Activated CD4-positive, alpha-beta T cell treated with anti-CD3 and anti-CD28 coated beads for 24 hours (primary cell): ENCODE measurements around the gene OSBPL7.
"Not testable (repeated sequence)": the region's sequence is repeated elsewhere in the genome, so short reads cannot be mapped to it uniquely, and the experiment has no call there.

Experiments used
- DNase-seq, 2 donors: peaks; one replicate each; pipeline ENCODE4 v3.0.0-alpha.2; 2020; ENCODE audit warnings: low read depth in 2 of 2

OSBPL7 gene

DNA sequence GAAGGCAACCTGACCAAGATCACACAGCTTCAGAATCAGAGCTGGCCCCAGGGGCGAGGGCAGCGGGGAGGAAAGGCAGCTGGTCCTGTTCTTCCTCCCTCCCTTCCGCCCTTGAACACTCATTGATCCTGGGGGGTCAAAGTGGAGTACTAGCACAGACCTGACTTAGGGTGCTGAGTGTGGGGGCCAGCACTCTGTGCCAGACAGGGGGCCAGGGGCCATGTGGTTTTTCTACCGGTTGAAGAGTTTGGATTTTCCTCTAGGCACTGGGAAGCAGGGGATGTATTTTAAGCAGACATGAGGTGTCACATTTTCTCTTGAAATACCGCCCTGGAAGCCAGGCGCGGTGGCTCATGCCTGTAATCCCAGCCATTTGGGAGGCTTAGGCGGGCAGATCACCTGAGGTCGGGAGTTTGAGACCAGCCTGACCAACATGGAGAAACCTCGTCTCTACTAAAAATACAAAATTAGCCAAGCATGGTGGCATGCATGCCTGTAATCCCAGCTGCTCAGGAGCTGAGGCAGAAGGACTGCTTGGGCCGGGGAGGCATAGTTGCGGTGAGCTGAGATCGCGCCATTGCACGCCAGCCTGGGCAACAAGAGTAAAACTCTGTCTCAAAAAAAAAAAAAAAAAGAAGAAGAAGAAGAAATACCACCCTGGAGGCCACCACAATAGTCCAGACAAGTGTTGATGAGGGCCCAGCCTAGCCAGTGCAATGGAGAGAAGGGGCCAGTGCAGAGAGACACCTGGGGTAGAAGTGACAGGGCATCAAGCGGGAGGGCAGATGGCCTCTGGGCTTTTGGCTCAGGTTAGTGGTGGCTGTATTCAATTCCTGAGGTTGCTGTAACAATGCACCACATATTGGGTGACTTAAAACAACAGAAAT lies 15.3 kb downstream of the OSBPL7 start:
- DNase-seq = no peak

DNA sequence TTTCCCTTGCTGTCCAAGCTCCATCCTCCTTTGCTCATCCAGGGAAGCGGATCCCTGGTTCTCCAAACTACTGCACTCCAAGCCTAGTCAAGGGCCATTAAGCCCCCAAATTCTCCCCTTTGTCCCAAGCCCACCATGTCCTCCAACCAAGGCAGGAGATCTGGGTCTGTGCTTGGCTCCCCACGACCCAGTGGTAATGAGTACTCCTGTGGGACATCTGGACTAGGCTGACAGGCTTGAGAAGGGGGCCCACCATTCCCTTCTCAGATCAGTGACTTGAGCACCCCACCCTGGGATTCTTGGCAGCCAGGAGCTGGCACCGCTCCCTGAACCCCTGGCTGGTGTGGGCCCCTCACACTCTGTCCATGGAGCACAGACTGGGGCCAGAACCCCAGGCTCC lies 17.1 kb downstream of the OSBPL7 start:
- no peak for DNase-seq

DNA sequence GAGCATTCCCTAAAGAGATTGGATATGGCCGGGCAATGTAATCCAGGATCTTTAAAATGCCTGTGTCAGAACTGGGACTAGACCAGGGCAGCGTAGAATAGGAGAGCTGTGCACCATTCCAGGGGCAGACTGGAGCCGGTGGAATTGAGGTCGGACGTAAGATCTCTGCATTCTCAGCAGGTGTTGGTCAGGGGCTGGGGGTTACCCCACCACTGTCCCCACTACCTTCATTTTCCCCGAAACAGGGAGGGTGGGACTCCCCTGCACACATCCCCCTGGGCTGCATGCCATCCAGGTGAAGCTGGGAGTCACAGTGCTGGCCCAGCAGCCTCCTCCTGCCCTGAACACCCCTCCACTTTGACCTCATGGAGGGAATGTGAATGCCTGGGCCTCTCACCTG lies 17.8 kb downstream of the OSBPL7 start:
- no peak for DNase-seq

- no peak for DNase-seq
Observed at GRCh38 chr17:47803201-47803600, 18.4 kb downstream of the OSBPL7 start.

- DNase-seq = peak; percentile 42 to 52
Observed at GRCh38 chr17:47802341-47803022, 19.1 kb downstream of the OSBPL7 start.

- no peak for DNase-seq
Observed at GRCh38 chr17:47801906-47802305, 19.7 kb downstream of the OSBPL7 start.

- DNase-seq = no peak
Observed at GRCh38 chr17:47801176-47801765, 20.3 kb downstream of the OSBPL7 start.

DNA sequence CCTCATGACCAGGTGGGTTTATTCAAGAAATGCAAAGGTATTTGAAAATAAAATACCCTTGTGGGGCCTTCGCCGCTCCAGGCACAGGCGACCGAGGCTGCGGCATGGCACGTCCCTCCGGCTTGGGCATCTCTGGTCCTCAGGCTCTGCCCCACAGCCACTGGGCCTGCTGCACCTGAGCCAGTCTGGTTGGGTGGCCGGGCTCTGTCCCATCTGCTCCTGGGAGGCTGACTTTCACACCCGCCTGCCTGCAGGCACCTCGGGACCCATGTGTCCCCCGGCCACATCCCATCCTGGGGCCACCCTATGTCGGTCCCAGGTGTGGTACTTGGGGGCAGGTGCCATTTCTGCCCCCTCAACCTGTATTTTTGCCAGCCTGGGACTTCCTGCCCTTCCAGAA lies 20.9 kb downstream of the OSBPL7 start:
- DNase-seq = no peak

DNA sequence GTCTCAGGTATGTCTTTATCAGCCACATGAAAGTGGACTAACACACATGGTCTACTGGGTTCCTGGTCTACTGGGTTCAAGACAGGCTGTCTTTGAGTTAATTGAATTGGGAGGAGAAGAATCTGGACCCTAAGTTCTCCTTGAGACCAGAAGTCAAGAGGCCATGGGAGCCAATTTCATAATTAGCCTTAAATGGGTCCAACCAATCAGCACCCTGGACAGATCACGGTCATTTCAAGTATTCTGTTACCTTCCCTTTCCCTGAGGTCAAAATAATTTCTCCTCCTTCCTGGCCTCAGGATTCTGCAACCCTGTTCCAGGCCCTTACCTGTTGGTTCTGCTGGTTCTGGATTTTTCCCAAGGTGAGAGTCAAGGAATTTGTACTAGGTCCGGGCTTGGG lies 23.8 kb downstream of the OSBPL7 start:
- DNase-seq = no peak

GRCh38 chr17:47792979-47793378 lies 28.6 kb downstream of the OSBPL7 start:
- DNase-seq = no peak

DNA sequence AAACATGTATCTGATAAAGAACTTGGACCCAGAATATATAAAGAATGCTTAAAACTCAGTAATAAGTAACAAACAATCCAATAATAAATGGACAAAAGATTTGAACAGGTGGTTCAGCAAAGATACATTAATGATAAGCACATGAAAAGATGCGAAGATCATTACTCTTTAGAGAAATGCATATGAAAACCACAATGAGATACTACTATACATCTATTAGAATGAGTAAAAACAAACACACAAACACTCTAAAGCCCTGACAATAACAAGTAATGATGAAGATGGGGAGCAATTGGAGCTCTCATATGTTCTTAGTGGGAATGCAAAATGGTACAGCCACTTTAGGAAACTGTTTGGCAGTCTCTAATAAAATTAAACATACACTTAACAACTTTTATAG lies 29.1 kb downstream of the OSBPL7 start:
- DNase-seq = no peak

DNA sequence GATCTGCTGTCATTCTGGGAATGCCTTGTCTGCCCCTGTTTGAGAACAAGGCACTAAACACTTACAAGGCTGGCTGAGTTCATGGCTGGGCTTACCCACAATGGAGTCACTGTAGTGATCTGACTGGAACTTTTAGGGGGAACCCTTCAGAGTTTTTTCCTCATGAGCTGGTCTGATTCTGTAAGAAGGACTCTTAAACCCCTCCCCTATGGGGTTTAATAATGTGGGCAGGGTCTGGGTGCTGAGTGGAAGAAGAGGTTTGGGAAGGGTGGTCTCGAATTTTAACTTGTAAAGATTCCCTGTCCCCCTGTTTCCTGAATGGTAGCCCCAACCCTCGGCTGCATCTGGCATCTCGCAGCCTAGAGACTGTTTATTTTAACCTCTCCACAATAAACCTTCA lies 30.6 kb downstream of the OSBPL7 start:
- no peak for DNase-seq

- DNase-seq = peak; percentile 46 to 52
Observed at GRCh38 chr17:47789611-47790561, 31.7 kb downstream of the OSBPL7 start.

- peak in 1 of 2 donors; percentile 14 for DNase-seq
Observed at GRCh38 chr17:47785538-47786123, 36.0 kb downstream of the OSBPL7 start.

GRCh38 chr17:47781397-47781796 lies 40.2 kb downstream of the OSBPL7 start:
- DNase-seq = no peak

DNA sequence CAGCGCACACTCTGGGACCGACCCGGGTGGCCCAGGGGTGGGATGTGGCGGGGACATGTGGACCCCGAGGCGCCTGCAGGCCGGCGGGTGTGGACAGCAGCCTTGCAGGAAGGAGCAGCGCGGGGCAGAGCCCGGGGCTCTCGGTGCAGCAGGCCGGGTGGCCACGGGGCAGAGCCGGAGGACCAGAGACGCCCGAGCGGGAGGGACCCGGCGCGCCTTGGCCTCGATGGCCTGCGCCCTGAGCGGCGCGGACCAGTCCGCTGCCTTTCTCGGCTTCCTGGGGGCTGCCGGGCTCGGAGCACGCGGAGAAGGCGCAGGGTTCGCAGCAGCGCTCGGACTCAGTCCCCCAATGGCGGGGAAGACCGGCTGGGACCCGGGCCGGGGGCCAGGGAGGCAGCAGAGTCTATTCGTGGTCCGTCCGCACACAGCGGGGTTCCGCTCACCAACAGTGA lies 43.4 kb downstream of the OSBPL7 start:
- DNase-seq = no peak

DNA sequence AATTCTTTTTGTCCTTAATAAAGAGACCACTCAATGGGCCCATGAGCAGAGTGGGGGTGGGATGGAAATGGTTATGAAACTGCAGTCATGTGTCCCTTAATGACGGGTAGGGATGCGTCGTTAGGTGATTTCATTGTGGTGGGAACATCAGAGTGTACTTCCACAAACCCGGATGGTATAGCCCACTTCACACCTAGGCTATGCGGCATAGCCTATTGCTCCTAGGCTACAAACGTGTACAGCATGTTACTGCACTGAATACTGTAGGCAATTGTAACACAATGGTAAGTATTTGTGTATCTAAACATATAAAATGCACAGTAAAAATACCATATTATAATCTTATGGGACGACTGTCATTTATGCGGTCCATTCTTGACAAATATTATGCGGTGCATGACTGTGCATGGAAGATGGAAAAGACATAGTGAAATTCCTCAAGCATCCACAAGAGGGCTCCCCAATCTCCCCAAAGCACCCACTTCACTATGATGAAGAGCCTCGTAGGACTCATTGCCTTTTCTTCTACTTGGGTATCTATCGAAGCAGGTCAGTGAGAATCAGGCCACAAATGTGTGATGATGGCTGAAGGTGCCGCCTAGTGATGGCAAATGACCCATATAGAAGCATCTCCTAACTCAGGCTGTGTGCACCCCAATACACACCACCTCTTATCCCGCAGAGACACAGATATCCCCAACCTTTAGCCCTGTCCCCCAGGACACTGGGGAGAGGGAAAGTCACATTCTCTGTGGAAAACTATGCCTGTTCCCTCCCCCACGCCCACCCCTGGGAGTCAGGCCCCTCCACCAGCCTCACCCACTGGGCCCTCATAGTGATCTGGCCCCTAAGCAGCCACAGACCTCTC lies 45.0 kb downstream of the OSBPL7 start:
- DNase-seq = peak in 1 of 2 donors; percentile 33

- no peak for DNase-seq
Observed at GRCh38 chr17:47774987-47775580, 46.5 kb downstream of the OSBPL7 start.

DNA sequence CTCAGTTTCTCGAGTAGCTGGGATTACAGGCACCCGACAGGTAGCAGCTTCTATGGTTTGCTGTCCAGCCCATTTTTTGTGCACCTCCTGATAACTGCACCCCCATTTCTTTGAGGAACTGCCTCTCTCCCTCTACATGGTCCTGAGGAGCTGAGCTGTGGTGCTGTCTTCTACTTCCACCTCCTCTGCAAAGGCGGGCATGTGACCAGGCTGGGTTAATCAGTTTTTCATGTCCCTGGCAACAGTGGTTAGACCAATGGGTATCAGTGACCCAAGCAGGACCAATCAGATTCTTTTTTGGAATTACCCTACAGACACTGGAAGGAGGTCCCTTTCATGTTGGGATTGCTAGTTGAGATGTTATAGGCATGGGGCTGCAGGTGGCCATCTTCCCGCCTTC lies 47.3 kb downstream of the OSBPL7 start:
- DNase-seq = no peak

DNA sequence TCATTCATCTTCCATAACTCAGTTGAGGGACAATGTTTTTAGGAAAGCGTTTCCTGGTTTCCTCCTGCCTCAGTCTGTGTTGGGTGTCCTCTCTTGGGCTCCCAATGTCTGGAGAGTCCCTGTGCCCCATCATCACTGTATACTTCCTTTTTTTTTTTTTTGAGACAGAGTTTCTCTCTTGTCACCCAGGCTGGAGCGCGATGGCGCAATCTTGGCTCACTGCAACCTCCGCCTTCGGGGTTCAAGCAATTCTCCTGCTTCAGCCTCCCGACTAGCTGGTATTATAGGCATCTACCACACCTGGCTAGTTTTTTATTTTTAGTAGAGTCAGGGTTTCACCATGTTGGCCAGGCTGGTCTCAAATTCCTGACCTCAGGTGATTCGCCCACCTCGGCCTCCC lies 47.9 kb downstream of the OSBPL7 start:
- not testable (repeated sequence) for DNase-seq
